ENCODE data around the gene NAIF1.

GRCh38 chr9:128061275-128061960 lies 5.7 kb downstream of the NAIF1 start:
- TF ChIP-seq SIN3A (IDR thresholded peaks at IDR 0.05; ENCODE audit: borderline replicate concordance, insufficient read depth, low read length) (no peak), POLR2AphosphoS5 (IDR thresholded peaks at IDR 0.05; ENCODE audit: low read depth, low read length) (no peak)

Data from PFSK-1 (cell line).